Heart left ventricle (tissue), 16 donors: Measurements from ENCODE around the gene HECTD2. TPM values are rescaled to one million over a fixed set of nuclear protein-coding genes. Genes with fewer than 3 reads are reported as not detected.
"Not testable (repeated sequence)": the region's sequence is repeated elsewhere in the genome, so short reads cannot be mapped to it uniquely, and the experiment has no call there.

Experiments used
- ATAC-seq, 4 donors: fragments of 200-7000 bp; cut with Tn5 transposase; one replicate each; pipeline ENCODE4 v1.9.1; 2020 to 2022; ENCODE audit warnings: moderate library complexity in 4 of 4, mild to moderate bottlenecking in 3 of 4, moderate number of reproducible peaks in 1 of 4
- DNase-seq, 5 donors: peaks; one replicate each; pipeline ENCODE4 v3.0.0-alpha.2; 2020
- H3K27ac ChIP-seq, 12 donors: fragments of 200-600 bp; sonication (generic) in 4 of 12; one replicate each; pipeline versions ENCODE4 v1.5.0 to v1.8.0; 2016 to 2022; ENCODE audit warnings: mild to moderate bottlenecking in 2 of 12
- H3K27me3 ChIP-seq, 9 donors: fragments of 200-600 bp; sonication (generic) in 2 of 9; one replicate each; pipeline versions ENCODE4 v1.5.1 to v1.8.0; 2016 to 2022; ENCODE audit warnings: mild to moderate bottlenecking in 3 of 9
- H3K36me3 ChIP-seq, 9 donors: fragments of 200-600 bp; sonication (generic) in 2 of 9; one replicate each; pipeline versions ENCODE4 v1.5.0 to v1.8.0; 2018 to 2022; ENCODE audit warnings: mild to moderate bottlenecking in 2 of 9
- H3K4me1 ChIP-seq, 12 donors: fragments of 200-600 bp; sonication (generic) in 4 of 12; one replicate each; pipeline versions ENCODE4 v1.5.0 to v1.8.0; 2016 to 2022; ENCODE audit warnings: mild to moderate bottlenecking in 3 of 12
- H3K4me3 ChIP-seq, 12 donors: fragments of 200-600 bp; sonication (generic) in 4 of 12; one replicate each; pipeline versions ENCODE4 v1.5.0 to v1.8.0; 2017 to 2022; ENCODE audit warnings: mild to moderate bottlenecking in 9 of 12, moderate library complexity in 4 of 12
- H3K9me3 ChIP-seq, 12 donors: fragments of 200-600 bp; sonication (generic) in 4 of 12; one replicate each; pipeline versions ENCODE4 v1.5.0 to v1.8.0; 2016 to 2022; ENCODE audit warnings: mild to moderate bottlenecking in 1 of 12
- CTCF ChIP-seq, 12 donors: fragments of 200-600 bp; sonication (generic) in 4 of 12; IDR thresholded peaks; one replicate each; pipeline versions ENCODE4 v1.5.0 to v1.8.0; 2018 to 2022; ENCODE audit warnings: antibody characterized with exemption in 12 of 12, mild to moderate bottlenecking in 5 of 12
- POLR2A ChIP-seq, 2 donors: fragments of 450-650 bp; IDR thresholded peaks; one replicate each; pipeline ENCODE4 v1.6.1; 2017; ENCODE audit warnings: antibody characterized with exemption in 2 of 2, mild to moderate bottlenecking in 2 of 2, moderate library complexity in 2 of 2
- WGBS, 4 donors: extraction: QIAGEN DNeasy Blood & Tissue Kit in 2 of 4; methylation state at CpG; one replicate each; pipeline versions ENCODE4 v1.1.5 to v1.1.7; 2013 to 2018; 5-methylcytosine and 5-hydroxymethylcytosine counted together
- intact Hi-C, 10 donors: fragments of 100-400 bp; cut with DNase I; formaldehyde crosslinking; loops; one replicate each; pipeline versions ENCODE4 v1.11.1 to v1.14.2; 2022
- polyA plus RNA-seq, 2 donors: library from polyadenylated mRNA; stranded (reverse); fragments of 200-250 nt; gene quantifications; one replicate each; pipeline ENCODE4 v1.2.3, GENCODE V29; 2013
- total RNA-seq, 9 donors: library from RNA; depleted of rRNA in 2 of 9; stranded (reverse); fragments of >200 nt in 2 of 9; fragmentation: NEBNext Ultra II Directional in 3 of 9; extraction: Animal tissue kit (Norgen Biotek cat#: 25700) in 3 of 9; gene quantifications; one replicate each; pipeline versions ENCODE4 v1.1.0 to v1.2.4, GENCODE V29; 2016 to 2023
- donor health status: ischemic (EF 13 %, LVEDD 7.1; RV severe dilation, severe dysfunction).
- donor health status: healthy with polysubstance abuse.
- donor health status: DM: no; HTN: yes; CAD: no.
- donor health status: DM: no; HTN: no; CAD: no.
- donor health status: ischemic (EF 25% LVEDD 6.9; RV normal size, moderate dysfunction).
- donor health status: ischemic (EF 25% LVEDD 5.7; RV mildly dilated, moderate dysfunction).
- donor health status: healthy.
- donor health status: DM: yes; HTN: yes; CAD: no.
- donor health status: ischemic (EF 35%, LVEDD 5.7; RV mildly dilated, moderate dysfunction).
- donor health status: nonischemic (EF 11% LVEDD 7.7; RV severe dilation, severe dysfunction).
- donor health status: DM: yes; HTN: yes; CAD: no.
- donor health status: PGD.
- donor health status: ischemic (EF 29% LVEDD 5.4; RV normal size, mild dysfunction).
- donor health status: nonischemic (EF 23%, LVEDD 6.1; RV moderate dilation, normal function).

Gene HECTD2
- total and polyA plus RNA-seq, 11 donors, result 2.3 to 9.3 (median 4.1) TPM

- ATAC-seq, result no peak
- H3K27ac ChIP-seq, result peak overlapping the region in 1 of 12 donors; percentile 34
- 36 to 44% (median 40%) methylated on average over 6 of the region's 6 CpGs for WGBS, 4 donors
These were observed 34.4 kb downstream of the HECTD2 start for GRCh38 chr10:91444211-91445182.

GRCh38 chr10:91452063-91452462 is 41.9 kb downstream of the HECTD2 start:
- ATAC-seq, result no peak
- H3K9me3 ChIP-seq, result peaks cover 0 to 65% (median 42%) of the 10 kb centered on the region in 12 donors
- intact Hi-C loops, result no loop called here

More at GRCh38 chr10:91444211-91445182, 34.4 kb downstream of the HECTD2 start:
- no peak for DNase-seq
- H3K27me3 ChIP-seq, result no peaks in the 10 kb centered on the region
- intact Hi-C loops, result no loop called here
- H3K4me1 ChIP-seq, result peaks cover 0 to 21% (median 5%) of the 10 kb centered on the region in 12 donors
- H3K9me3 ChIP-seq, result peaks cover 0 to 7% (median 5%) of the 10 kb centered on the region in 12 donors
- no peak overlapping the region for H3K4me3 ChIP-seq
- peaks cover 0 to 8% (median 0%) of the 10 kb centered on the region in 9 donors for H3K36me3 ChIP-seq
- TF ChIP-seq CTCF (IDR thresholded peaks at IDR 0.05) (no peak), POLR2A (IDR thresholded peaks at IDR 0.05) (no peak)

GRCh38 chr10:91453535-91453934 is 43.4 kb downstream of the HECTD2 start:
- TF ChIP-seq POLR2A (IDR thresholded peaks at IDR 0.05) (no peak), CTCF (IDR thresholded peaks at IDR 0.05) (no peak)
- Histone ChIP-seq H3K4me3 (no peak overlapping the region), H3K27ac (no peak overlapping the region), H3K4me1 (no peaks in the 10 kb centered on the region), H3K27me3 (no peaks in the 10 kb centered on the region), H3K9me3 (peaks cover 0 to 65% (median 42%) of the 10 kb centered on the region in 12 donors), H3K36me3 (no peaks in the 10 kb centered on the region)
- ATAC-seq (no peak), DNase-seq (no peak)
- intact Hi-C loops, result no loop called here

More at GRCh38 chr10:91452063-91452462, 41.9 kb downstream of the HECTD2 start:
- Histone ChIP-seq H3K4me1 (no peaks in the 10 kb centered on the region), H3K27ac (no peak overlapping the region), H3K4me3 (no peak overlapping the region), H3K27me3 (no peaks in the 10 kb centered on the region), H3K36me3 (no peaks in the 10 kb centered on the region)
- DNase-seq, result no peak
- TF ChIP-seq POLR2A (IDR thresholded peaks at IDR 0.05) (no peak), CTCF (IDR thresholded peaks at IDR 0.05) (no peak)

- H3K27me3 ChIP-seq, ATAC-seq, H3K36me3 ChIP-seq, intact Hi-C loops, DNase-seq, H3K4me3 ChIP-seq, H3K4me1 ChIP-seq, H3K27ac ChIP-seq: not testable (repeated sequence)
- WGBS, 4 donors, result 93 to 97% (median 95%) methylated on average over 1 of the region's 1 CpG
- H3K9me3 ChIP-seq, result peaks cover 0 to 52% (median 35%) of the 10 kb centered on the region in 12 donors
These were observed 45.0 kb downstream of the HECTD2 start for GRCh38 chr10:91455135-91455534.
